Hindlimb muscle (tissue), 1 donor: ENCODE data around the gene SPATA24. TPM values are rescaled to one million over a fixed set of nuclear protein-coding genes. Genes with fewer than 3 reads are reported as not detected.
"Not testable (repeated sequence)": the region's sequence is repeated elsewhere in the genome, so short reads cannot be mapped to it uniquely, and the experiment has no call there.

Source experiments
- DNase-seq: peaks from one replicate; pipeline ENCODE4 v3.0.0-alpha.2; 2013
- polyA plus RNA-seq: library from polyadenylated mRNA; unstranded; fragments of 120-200 nt; gene quantifications from one replicate; pipeline ENCODE4 v1.2.1, GENCODE V29; 2013; ENCODE audit not compliant: insufficient read length

The SPATA24 gene
- polyA plus RNA-seq, 1 donor, result 14.9 TPM

DNA sequence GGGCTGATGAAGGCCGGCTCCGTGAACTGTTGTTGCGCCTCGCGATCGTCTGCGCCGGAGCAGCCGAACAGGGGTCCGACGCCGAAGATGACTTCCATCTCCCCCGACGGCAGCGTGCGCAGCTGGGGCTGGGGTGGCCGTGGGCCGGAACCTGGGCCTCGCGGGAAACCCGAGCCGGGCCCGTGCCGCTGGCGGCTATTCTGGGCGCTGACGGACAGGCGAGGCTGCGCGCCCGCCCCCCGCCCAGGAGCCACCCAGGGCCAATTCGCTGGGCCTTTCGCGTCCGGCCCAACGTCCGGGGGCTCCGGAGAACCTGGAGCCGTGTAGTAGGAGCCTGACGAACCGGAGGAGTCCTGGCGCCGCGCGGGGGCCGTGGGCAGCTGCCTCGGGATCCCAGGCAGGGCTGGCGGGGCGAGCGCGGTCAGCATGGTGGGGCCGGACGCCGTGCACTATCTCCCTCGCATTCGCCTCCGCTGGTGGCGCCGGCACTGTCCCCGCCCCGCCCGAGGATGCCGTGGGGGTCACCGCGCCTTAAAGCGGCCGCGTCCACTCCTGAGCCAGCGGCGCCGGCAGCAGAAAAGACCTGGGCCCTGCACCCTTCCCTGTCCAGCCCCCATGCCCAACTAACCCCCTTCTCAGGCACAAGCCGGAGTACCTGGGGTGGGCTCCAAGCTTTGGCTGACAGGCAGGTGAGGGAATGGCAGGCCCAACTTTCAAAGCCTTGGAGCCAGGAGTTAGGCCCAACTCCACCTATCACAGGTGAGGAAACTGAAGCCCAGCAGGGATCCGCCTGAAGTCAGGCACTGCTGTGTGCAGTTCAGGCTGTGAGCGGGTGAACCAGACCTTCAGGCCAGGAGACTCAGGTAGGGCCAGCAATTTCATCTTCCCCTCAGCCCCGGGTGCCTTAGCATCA, 9.0 kb downstream of the SPATA24 start, which contains the start of gene PROB1:
Gene PROB1, minus strand, starts transcription at position 451 of the 913 bp plus-strand sequence. Its CDS starts 23 bp downstream, at position 428.
- peak; percentile 49 for DNase-seq

DNA sequence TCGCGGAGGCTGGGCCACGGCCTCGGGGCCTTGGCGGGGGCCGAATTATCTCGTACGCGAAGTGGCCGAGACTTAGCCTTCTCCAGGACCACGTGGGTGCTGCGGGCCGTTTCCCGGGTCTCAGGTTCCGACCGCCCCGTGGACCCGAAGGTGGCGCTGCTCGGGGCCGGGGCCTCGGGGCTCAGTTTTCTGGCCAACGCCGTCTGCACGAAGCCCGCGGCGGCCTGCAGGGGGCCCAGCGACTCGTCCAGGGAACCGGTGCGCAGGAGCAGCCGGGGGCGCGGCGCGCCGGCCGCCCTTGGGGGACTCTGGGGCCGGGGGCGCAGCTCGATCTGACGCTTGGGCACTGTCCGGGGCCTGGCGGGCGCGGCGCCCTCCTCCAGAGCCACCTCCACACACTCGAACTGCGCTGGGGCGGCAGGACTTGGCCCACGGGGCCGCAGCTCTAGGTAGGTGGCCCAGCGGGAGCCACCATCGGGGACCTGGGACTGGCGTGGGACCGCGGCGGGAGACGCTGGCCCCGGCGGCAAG, 9.7 kb downstream of the SPATA24 start:
- DNase-seq, result no peak

DNA sequence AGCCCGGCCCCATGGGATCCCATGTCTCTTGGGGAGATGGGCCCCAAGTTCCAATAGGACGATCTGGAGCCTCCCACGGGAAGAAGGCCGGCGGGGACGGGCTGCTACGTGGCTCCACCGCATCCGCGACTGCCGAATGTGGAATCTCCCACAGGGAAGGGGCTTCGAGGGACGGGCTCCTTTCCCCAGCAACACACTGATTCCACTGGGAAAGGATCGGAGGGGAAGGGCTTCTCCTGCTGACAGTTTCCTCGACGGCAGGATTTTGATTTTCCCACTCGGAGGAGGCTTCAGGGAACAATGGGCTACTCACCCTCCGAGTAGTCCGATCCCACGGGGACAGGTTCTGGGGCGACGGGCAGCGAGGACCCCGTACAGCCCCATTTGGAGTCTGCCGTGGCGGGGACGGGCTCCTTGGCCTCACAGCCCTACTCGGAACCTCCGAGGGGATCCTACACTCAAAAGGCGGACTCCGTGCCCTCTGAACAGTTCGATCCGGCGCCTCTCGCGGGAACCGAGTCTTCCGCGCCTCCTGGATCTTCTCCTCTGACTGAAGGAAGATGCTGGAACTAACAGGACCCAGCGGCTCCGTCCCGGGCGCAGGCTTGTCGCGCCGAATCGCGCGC, 10.3 kb downstream of the SPATA24 start:
- no peak for DNase-seq

- DNase-seq, result peak; percentile 63
Observed at GRCh38 chr5:139392678-139393496, 11.0 kb downstream of the SPATA24 start.

GRCh38 chr5:139392324-139392677, 11.6 kb downstream of the SPATA24 start:
- no peak for DNase-seq

- DNase-seq, result no peak
Observed at GRCh38 chr5:139391570-139392323, 12.1 kb downstream of the SPATA24 start.

DNA sequence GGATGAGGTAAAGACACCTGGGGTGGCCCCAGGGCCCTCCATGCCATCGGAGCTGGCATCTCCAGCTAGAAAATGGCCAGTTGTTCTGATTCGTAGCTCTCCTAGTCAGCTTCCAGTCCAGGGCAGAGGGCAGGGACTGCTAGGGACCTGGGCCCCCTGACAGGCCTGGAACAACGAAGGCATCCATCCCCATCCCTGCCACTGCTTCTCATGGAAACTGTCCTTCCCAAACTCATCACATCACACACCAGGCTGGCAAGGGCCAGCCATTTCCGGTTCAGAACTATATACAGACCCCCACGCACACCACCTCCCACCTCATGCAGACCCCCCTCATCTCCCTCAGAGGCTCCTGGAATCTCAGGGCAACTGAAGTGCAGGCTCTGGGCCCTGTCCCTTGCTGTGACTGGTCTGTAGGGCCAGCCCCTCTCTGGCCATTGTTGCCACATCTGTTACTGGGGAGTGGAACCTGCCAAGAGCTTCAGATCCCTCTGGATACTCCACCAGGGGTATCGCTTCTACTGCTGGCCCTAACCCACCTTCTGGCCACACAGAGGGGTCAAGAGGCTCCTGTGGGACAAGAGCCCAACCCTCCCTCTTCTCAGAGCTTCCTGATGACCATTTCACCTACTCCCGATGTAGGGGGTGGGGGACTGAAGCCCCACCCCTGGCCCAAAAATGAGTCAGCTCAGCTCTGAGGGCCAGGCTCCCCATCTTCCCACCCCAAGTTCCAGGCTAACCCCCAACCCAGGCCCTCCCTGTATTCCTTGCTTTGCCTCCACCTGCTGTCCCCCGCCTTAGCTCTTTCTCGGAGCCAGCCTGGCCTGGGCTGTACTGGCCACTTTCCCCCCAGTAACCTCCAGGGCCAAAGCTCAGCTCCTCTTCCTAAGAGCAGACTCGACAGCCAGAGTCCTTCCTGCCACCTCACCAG, 13.0 kb downstream of the SPATA24 start:
- no peak for DNase-seq

DNA sequence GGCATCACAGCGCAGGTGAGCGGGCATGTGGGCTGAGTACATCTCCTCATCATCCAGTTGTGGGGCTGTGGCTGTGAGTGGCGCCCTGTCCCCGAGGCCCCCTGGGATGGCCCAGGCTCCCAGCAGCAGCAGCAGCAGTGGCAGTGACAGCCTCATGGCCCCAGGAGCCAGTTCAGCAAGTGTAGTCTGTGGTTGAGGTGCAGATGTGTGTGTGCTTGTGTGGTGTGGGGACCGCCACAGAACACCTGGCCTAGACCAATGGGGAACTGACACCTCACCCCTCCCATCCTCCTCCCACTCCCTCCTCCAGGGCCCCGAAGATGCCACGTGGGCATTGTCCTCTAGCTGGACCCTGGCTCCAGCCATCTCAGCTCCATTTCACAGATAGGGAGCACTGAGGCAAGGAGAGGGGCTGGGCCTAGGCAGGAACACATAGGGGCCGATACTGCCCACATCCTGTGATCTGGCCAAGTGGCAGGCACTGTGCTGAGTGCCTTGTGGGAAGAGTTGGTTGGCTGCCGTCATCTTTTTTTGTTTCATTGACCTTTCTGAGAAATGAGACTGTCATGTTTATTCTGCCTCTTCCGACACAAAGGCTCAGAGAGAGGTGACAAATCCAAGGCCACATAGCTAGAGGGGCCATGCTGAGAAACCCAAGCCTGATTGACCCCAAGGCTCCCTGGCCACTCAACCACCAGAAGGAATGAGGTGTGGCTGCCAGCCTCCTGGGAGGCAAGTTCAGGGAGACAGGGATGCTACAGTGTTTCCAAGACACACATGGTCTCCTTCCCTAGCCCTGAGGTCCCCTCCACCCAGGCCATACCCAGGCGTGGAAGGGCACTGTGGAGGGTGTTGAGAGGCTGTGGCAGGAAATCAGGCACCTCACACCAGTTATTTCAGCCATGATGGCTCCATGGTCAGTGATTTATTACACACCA, 13.9 kb downstream of the SPATA24 start, which contains the start of gene MZB1:
Gene MZB1, minus strand, starts transcription at position 213 of the 938 bp plus-strand sequence. Its CDS starts 57 bp downstream, at position 156.
- DNase-seq, result no peak

GRCh38 chr5:139388198-139388821, 15.6 kb downstream of the SPATA24 start:
- no peak for DNase-seq

DNA sequence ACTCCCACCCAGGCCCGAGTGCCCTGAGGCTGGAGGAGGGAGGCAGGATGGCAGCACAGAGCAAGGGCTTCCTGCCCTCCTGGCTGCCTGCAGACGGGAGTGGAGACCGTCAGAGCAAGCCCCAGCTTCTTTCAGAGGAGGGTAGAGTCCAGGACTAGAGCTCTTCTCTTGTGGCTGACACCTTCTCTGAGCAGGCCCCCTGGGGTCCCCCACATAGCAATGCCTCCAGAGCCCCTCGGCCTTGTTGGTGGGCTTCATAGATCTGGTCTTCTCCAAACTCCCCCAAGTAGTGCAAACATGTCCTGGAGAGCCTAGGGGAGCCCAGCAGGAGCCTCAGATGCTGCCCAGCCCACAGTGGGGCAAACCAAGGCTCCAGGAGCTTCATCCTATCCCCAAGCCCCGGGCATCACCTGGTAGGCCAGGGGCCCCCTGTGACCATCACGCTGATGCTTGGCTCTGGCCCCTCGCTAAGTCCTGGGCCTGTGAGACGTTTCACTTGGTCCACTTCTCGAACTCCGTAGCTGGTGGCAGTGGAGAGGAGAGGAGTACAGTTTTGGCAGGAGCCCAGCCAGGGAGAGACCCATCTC, 16.2 kb downstream of the SPATA24 start:
- no peak for DNase-seq

DNA sequence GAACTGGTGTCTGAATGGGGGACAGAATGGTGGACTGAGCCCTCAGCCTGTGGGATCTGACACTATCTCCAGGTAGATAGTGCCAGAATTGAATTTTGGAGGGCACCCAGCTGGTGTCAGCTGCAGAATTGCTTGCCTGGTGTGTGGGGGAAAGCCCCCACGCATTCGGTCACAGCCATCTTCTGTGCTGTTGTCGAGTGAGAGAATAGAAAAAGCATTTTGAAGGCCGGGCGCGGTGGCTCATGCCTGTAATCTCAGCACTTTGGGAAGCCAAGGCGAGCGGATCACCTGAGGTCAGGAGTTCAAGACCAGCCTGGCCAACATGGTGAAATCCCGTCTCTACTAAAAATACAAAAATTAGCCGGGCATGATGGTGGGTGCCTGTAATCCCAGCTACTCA, 16.9 kb downstream of the SPATA24 start:
- not testable (repeated sequence) for DNase-seq

DNA sequence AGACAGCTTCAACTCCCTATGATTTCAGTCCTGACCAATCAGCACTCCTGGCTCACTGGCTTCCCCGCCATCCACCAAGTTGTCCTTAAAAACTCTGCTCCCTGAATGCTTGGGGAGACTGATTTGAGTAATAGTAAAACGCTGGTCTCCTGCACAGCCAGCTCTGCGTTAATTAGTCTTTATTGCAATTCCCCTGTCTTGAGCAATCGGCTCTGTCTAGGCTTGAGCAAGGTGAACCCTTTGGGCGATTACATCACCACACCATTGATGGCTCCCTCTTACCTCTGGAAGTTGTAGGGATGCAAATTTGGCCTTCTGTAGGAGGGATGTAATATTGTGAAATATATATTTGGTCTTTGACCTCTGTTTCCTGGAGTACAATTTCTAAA, 17.8 kb downstream of the SPATA24 start:
- DNase-seq, result no peak

- no peak for DNase-seq
Observed at GRCh38 chr5:139385061-139386049, 18.5 kb downstream of the SPATA24 start.

DNA sequence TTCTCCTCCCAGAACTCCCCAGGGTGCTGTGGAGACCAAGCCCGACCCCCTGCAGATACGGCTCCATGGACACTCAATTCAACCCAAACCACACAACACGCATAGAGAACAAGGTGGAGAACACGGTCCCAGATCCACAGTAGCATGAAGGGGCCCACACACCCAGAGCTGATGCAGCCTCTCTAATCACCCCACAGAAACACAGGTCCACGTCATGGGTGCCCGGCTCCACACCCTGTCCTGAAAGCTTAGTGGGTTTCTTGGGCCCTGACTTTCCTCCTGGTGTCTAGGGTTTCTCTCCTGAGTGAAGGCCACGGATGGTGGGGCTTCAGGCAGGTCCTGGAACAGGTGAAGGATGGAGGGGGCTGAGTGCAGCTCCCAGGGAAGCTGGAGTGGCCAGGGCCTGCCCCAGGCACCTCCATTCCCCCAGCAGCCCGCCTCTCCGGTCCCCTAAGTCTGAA, 19.3 kb downstream of the SPATA24 start:
- DNase-seq, result no peak

DNA sequence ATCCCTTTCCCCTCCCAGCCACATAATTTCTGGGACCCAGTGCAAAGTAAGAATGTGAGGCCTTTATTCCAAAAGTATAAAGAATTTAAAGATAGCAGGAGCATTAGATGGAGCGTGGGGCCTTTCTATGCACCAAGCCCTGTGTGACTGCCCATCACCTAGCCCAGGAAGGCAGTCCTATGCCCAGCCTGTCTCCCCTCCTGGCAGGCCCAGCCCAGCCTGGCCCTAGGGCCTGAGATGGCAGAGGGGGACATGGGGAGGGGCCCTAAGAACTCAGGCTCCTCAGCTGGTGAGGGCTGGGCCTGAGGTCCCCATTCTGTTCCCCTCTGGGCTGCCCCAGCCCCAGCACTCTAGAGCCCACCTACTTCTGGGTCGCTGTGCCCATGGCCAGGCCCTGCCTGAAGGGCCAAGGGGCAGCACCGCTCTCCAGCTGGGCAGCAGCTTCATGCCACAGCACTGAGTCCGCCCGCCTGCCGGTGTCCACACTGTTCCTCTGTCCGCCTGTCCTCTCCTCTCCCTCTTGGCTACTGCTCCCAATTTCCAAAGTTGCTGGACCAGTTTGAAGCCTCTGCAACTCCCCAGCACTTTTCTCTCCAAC, 19.8 kb downstream of the SPATA24 start:
- no peak for DNase-seq

- no peak for DNase-seq
Observed at GRCh38 chr5:139383275-139383992, 20.5 kb downstream of the SPATA24 start, which contains the start of gene SLC23A1. Gene SLC23A1 (minus strand): TSS chr5:139383297. CDS start chr5:139383253, 44 bp downstream.
